Breast epithelium (tissue), 3 donors: ENCODE results near the gene CADPS2.

ENCODE experiments used
- POLR2A ChIP-seq: fragments of 450-650 bp; IDR thresholded peaks from one replicate; pipeline ENCODE4 v1.6.1; 2016; ENCODE audit warnings: antibody characterized with exemption, mild to moderate bottlenecking, moderate library complexity
- POLR2AphosphoS5 ChIP-seq, 3 donors: sonication (generic); formaldehyde crosslinking; IDR thresholded peaks; one replicate each; pipeline ENCODE4 v1.6.1; 2017; ENCODE audit warnings: antibody characterized with exemption in 3 of 3

GRCh38 chr7:122350701-122351100, 535.6 kb downstream of the CADPS2 start:
- TF ChIP-seq POLR2A (no peak), POLR2AphosphoS5 (IDR thresholded peaks at IDR 0.05) (no peak)
